ENCODE results near the gene PMPCA. TPM values are rescaled to one million over a fixed set of nuclear protein-coding genes. Genes with fewer than 3 reads are reported as not detected.
"Not testable (repeated sequence)": the region's sequence is repeated elsewhere in the genome, so short reads cannot be mapped to it uniquely, and the experiment has no call there.

PMPCA gene
- total RNA-seq, 1 donor from 2014 or later = 52.5 TPM

DNA sequence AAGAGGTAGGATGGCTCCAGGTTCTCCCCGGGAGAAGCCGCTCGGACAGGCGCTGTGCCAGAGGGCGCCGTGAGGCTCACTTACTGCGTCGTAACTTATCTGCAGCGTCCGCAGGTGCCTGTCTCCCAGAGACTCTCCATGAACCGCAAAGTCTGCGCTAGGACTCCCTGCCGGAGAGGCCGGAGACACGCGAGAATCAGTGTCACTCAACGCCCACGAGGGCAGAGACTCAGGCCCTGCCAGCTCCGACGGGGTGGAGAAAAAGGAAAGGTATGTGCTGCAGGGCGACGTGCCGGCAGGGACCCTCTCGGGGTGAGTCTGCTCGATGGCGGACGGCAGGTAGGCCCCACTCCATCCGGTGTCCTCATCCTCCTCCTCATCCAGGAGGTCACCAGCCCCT lies 3.4 kb upstream of the PMPCA start:
- intact Hi-C loops (cut with micrococcal nuclease) = loop anchor here (10.0 kb wide), 1 partner anchor 442 kb away; the partner anchor contains the start of gene UBAC1

DNA sequence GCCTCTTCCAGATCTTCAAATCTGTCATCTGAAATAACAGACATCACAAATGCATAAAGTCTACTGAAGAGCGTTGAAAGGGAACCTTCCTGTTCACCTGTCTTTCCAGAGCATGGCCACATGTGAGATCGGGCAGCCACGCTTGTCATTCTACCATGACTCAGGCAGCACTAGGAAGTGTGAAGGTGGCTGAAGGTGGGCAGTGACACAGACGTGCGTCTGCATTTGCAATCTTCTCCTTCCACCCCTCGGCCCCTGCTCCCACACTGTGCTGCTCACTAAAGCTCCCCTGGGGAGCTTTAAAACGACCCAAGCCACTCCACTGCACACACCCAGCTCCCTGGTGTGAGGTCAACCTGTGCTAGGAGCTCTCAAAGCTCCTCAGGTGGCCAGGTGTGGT lies 2.5 kb upstream of the PMPCA start:
- intact Hi-C loops (cut with micrococcal nuclease) = loop anchor here (10.0 kb wide), 1 partner anchor 443 kb away; the partner anchor contains the start of gene UBAC1

DNA sequence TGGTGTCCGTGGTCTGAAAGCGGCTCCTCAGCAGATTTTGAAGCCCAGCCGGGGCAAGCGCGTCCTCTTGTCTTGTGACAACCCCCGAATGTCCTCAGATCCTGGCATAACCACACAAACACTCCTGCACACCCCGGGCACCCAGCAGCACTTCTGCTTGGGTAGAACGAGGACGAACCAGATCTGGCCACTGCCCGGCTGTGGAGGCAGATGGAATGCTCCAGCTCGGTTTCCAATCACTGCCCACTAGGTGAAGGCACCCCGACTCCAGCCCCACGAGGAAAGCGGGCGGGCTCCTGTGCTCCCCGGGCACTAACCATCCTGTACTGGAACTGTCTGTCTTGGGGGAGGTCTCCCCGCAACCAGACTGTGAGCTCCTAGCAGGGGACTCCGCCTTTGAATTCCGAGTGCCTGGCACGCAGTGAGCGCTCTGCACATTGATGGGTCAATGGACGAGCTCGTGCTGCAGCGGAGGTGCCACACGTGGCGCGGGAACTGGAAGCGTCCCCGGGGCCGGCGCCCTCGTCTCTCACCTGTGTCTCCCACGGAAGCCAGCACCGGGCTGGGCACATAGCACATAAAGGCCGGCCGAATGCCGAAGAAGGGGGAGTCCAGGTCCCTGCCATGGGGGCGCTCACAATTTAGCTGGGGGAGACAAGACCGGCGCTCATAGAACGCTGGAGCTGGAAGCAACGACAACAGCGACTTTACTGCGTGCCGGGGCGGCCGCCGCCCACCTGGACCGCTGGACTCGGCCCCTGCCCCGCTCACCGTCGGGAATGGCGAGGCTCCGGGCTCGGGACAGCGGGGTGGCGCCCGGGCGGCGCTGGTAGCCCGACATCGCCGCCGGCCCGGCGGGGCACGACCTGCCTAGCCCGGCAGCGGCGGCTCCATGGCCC lies 652 bp upstream of the PMPCA start:
- intact Hi-C loops (cut with micrococcal nuclease) = loop anchor here (1.0 to 10.0 kb wide), 4 partner anchors 10 to 445 kb away; partner anchors contain the start of genes DNLZ, INPP5E, SNAPC4 and UBAC1

DNA sequence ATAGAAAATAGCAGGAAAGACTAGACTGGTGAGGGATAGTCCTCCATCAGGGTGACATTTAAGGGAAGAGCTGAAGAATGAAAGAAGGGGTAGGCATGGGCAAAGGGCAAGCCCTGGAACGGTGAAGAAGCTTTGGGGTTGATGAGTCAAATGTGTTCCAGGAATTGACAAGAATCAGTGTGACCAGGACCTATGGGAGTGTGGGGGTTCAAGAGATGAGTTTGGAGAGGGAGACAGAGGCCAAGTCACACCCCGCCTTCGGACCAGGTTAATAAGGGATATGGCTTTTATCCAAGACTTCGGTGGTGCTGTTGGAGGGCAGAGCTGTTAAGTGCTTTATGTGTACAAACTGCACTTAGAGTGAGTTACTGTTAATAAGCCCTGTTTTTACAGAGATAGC lies 920 bp downstream of the PMPCA start:
- intact Hi-C loops (cut with micrococcal nuclease) = loop anchor here (2.0 kb wide), 1 partner anchor 27 kb away; the partner anchor contains the start of gene INPP5E

DNA sequence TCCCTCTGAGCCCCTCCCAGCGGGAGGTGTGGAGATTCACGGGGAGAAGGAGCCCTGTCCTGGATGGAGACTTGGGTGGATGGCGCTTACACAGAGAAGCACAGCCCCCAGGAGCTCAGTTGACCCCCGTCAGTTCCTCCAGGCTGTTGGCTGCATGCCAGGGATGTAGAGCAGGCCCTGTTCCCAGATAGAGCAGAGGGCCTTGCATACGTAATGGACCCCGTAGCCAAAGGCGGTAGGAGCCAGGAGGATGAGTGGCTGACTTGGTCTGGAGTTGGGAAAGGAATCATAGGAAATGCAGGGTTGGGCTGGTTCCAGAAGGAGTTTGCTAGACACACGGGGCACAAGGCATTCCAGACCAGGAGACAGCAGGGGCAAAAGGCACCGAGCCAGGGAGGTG lies 2.5 kb downstream of the PMPCA start:
- intact Hi-C loops (cut with micrococcal nuclease) = no loop called here

DNA sequence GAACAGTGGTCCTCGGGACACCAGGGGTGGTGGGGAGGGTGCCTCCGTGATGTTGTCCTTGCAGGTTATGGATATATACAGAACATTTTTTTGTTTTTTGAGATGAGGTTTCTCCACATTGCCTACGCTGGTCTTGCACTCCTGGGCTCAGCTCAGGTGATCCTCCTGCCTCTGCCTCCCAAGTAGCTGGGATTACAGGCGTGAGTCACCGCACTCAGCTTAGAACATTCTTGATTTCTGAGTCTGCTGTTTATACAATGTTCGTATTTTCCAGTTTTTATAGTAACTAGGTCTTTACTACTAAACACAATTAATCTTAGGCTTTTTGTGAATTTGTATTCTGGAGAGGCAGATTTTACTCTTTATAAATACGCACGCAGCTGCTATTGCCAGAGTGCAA lies 6.0 kb downstream of the PMPCA start:
- intact Hi-C loops (cut with micrococcal nuclease) = no loop called here

DNA sequence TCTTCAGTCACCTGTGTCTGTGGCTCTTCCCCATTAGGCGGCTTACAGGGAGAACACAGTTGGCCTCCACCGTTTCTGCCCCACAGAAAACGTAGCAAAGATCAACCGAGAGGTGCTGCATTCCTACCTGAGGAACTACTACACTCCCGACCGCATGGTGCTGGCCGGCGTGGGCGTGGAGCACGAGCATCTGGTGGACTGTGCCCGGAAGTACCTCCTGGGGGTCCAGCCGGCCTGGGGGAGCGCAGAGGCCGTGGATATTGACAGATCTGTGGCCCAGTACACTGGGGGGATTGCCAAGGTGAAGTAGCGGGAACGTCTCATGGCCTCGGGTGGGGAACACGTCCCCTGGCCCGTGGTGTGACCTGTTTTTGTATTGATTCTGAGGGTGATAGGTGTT lies 6.5 kb downstream of the PMPCA start:
- intact Hi-C loops (cut with micrococcal nuclease) = no loop called here

DNA sequence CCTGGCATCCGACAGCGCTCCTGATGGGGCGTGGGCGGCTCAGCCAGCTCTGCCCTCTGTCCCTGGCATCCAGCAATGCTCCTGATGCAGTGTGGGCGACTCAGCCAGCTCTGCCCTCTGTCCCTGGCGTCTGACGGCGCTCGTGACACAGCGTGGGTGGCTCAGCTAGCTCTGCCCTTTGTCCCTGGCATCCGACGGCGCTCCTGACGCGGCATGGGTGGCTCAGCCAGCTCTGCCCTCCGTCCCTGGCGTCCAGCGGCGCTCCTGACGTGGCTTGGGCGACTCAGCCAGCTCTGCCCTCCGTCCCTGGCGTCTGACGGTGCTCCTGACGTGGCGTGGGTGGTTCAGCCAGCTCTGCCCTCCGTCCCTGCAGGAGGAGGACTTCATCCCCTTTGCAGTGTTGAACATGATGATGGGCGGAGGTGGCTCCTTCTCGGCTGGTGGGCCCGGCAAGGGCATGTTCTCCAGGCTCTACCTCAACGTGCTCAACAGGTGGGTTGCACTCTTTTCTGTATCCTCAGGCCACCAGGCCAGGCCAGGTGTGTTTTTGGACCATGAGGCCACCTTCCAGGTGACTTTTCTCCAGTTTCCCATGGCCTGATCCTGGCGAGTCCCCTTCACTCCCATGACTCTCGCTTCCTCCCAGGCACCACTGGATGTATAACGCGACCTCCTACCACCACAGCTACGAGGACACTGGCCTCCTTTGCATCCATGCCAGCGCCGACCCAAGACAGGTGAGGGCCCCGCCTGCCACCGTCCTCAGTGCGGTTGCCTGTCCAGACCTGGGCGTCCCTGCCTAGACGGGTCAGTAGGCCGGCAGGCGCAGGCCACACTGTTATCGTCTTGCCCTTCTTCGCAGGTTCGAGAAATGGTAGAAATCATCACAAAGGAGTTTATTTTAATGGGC lies 8.0 kb downstream of the PMPCA start:
- intact Hi-C loops (cut with micrococcal nuclease) = no loop called here

DNA sequence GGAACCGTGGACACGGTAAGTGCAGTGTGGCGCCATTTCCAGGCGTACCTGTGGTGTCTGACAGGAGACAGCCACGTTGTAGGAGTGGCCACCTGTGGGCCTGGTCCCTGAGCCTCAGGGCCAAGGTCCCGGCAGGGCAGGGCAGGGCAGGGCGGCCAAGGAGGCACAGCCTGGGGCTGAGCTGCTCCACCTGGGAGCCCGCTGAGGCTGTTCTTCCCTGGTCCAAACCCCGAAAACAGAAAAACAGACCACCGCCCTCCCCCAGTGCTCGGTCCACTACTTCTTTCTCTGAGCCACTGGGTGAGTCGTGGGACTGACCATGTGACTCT lies 8.6 kb downstream of the PMPCA start:
- intact Hi-C loops (cut with micrococcal nuclease) = no loop called here

DNA sequence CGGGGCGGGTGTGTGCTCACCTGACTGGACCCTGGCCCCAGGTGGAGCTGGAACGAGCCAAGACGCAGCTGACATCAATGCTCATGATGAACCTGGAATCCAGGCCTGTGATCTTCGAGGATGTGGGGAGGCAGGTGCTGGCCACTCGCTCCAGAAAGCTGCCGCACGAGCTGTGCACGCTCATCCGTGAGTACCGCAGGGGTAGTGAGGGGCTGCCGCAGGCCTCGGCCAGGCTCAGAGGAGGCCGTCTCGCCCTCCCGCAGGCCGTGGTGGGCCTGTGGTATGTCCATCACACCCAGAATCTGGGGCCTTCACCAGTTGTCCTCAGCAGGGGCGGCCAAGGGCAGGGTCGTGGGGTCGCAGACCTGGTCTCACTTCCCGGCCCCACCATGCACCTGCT lies 11.3 kb downstream of the PMPCA start:
- intact Hi-C loops (cut with micrococcal nuclease) = no loop called here

DNA sequence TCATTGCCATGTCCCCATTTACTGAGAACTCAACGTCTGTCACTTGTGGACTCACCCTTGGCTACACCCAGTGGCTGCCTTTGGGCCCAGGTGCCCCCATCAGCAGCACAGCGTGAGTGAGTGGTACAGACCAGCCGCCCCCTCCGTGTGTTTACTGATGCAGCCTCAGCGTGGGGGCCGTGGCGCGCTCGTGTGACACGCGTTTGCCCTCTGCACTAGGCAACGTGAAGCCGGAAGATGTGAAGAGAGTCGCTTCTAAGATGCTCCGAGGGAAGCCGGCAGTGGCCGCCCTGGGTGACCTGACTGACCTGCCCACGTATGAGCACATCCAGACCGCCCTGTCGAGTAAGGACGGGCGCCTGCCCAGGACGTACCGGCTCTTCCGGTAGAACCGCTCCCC lies 12.4 kb downstream of the PMPCA start:
- intact Hi-C loops (cut with micrococcal nuclease) = no loop called here

DNA sequence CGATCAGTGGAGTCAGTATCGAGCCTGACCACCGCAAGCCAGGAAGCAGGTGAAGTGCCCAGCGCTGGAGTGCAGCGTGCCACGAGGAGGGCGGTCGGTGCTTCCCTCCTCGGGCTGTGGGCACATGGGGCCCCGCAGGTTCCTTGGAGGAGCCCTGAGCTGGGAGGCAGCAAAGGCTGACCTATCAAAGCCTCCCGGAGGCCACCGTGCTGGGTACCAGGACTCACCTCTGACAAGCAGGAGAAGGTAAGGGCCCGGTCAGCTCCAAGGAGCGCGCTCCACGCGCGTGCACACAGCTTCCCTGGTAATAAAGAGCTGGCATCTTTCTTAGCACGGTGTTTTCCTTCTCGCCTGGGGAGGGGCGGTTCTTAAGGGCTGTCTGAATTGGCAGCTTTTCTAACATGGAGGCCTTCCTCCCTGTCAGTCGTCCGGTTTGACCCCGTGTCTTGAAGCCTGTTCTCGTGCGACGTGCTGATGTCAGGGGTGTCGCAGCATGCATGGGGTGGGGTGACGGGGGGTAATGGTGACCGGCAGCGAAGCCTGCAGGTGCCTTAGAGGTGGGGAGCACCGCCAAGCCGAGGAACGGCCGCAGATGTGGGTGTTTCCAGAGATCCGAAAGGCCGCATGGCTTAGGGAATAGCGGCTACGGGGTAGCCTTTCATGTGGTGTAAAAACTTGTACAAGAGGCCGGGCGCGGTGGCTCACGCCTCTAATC lies 13.1 kb downstream of the PMPCA start:
- intact Hi-C loops (cut with micrococcal nuclease) = no loop called here

DNA sequence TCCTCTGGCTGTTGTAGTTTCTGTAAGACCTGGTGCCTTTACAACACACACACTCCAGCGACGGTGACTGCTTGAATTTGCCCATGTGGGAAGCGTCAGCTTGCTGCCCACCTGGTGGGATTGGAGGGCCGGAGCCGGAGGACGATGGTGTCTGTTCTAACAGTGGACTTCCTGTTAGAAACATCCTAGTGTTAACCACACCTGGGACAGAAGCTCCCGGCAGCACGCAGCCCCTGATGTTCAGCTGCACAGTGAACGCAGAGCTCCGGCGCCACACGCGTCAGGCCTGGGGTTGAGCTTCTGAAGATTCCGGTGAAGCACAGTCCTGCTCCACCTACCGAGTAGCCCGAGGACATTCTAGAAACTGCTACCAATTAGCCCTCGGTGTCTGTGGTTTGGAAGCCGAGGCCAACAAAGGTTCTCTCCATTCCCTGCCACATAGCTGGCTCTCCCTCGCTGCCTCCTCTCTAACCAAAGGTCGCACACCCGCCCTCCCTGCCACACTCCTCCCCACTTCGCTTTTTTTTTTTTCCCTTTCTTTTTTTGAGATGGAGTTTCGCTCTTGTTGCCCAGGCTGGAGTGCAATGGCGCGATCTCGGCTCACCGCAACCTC lies 14.4 kb downstream of the PMPCA start:
- intact Hi-C loops (cut with micrococcal nuclease) = no loop called here

DNA sequence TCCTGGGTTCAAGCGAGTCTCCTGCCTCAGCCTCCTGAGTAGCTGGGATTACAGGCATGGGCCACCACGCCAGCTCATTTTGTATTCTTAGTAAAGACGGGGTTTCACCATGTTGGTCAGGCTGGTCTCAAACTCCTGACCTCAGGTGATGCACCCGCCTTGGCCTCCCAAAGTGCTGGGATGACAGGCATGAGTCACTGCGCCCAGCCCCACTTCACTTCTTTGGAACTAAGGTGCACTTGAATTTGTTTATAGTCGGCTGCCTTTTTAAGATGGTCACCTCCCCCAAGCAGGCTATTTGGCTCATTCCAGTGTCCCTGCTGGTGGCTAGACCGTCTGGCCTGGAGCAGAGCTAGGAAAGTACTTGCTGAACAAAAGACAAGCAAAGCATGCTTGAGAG lies 14.9 kb downstream of the PMPCA start:
- intact Hi-C loops (cut with micrococcal nuclease) = not testable (repeated sequence)

DNA sequence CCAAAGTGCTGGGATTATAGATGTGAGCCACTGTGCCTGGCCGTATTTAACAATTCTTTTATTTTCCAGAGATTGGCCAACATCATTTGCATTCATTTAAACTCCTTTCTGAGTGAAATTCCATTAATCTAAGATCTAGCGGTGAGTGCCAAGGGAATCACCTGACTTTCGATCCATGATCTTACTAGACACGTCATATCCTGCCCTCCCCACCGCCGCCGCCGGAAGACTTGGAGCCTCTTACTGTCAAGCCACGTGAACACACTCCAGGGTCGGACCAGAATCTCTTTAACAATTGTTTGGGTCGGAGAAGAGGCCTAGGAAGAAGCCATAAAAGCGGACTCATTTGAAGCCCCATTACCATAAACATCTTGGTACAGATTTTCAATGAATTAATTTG lies 16.3 kb downstream of the PMPCA start:
- intact Hi-C loops (cut with micrococcal nuclease) = no loop called here

DNA sequence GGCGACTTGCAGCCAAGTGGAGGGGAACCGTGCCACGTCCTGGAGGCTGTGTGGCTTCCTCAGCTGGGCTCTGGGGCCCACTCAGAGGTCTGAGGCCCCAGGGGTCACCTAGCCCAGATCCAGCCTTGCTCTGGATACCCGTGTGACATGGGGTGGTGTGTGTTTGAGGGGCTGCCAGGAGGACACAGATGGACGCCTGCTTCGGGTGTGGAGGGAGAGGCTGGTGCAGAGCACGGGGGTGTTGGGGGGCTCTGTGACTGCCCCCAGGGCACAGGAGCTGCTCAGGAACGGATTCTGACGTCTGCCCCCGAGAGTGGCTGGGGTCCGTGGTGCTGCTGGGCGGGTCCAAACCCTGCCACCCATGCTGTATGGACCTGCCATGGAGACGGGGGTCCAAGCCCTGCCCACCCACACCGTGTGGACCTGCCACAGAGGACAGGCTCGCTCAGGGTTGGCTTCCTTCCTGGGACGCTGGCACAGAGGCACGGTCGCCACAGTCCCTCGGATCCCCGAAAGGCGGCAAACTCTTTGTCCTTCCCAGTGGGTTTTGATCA lies 18.7 kb downstream of the PMPCA start:
- intact Hi-C loops (cut with micrococcal nuclease) = no loop called here

DNA sequence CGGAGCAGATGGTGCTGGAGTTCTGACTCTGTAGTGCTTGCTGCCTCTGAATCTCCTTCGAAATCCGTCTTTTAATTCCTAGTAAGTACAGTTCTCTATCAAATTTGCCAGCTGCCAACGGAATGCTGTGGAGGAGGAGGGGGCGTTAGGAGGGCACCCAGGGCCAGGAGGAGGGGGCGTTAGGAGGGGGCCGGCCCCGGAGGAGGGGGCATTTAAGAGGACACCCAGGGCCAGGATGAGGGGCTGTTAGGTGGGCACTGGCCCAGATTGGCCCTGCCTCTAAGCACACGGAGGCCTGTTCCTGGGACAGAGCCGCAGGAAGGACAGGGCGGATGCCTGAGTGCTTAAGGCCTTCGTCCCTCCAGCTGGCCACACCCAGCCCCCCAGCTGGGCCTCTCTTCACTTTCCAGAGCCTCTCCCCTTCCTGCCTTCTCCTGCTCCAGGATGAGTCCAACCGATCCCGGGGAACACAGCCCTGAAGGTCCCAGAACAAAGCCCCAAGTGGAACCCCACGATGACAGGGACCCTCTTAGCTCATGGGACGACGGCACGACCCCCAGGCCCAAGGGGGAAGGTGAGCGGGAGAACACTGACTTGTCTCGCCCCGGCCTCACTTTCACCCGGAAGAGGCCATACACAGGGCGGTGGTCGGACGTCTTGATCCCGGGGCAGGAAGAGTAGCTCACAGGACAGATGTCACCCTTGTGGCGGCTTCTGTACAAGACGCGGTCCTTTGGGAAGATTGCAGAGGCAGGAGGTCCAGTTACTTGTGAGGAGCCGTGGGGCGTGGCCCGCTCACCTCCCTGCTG lies 19.4 kb downstream of the PMPCA start:
- intact Hi-C loops (cut with micrococcal nuclease) = no loop called here

DNA sequence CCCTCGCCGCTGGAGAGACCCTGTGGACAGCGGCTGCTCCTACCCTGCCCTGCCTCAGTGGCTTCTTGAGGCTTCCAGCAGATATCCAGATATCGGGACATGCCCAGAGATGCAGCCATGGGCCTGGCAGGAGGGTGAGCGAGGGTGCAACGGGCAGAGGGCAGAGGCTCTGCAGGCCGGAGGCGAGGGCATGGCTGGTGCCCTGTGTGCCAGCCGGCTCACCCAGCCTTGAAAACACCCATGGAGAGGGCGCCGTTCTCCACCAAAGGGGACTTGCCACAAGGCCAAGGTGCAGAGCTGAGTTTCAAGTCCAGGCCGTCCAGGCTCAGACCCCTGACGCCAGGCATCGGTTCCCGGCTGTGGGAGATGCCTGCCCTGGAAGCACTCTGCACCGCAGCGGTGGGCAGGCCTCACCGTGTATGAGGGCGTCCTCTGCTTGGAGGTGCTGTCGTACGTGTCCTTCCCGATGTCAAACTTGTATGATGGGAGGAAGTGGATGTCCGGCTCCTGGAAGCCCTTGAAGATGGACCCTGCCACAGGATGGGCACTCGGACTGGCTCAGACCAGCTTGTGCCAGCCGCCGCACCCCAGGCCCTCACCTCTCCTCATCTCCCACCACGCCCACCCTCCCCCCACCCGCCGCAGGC lies 20.3 kb downstream of the PMPCA start:
- intact Hi-C loops (cut with micrococcal nuclease) = no loop called here

DNA sequence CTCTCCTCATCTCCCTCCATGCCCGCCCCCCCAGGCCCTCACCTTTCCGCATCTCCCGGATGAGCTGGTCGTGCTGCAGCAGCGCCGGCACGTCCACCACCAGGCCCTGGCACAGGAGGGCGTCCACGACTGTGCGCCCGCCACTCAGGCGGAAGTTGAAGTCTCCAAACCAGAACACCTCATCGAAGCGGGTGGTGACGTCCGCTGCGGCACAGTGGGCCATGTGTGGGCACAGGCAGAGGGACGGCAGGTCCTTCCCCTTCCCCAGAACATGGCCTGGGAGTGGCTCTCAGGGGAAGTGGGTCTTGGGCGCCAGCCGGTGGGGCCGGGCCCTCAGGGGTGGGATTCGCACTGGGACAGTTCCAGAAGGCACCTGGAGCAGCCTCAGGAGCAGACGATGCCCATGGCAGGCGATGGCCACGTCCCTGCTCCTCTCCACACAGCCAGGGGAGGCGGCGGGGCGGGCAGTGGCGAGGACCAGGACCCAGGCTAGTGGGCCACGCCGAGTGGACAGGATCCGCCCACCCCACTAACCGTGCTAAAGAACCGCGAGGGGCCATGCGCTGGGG lies 21.4 kb downstream of the PMPCA start:
- intact Hi-C loops (cut with micrococcal nuclease) = no loop called here

Measured in T-helper 1 cell treated with Interleukin-12 subunit alpha and Interleukin-12 subunit beta and Interleukin-4 antibody, amounts not matched to agents 30 ng/mL and 1 ng/mL, for 36 hours (primary cell).